Central memory CD8-positive, alpha-beta T cell (primary cell): ENCODE measurements around the gene IL20.

ENCODE experiments used
- ATAC-seq: fragments of 150-1000 bp; cut with Tn5 transposase; replicated peaks from 2 replicates; pipeline ENCODE4 v1.10.0; 2022; ENCODE audit warnings: mild to moderate bottlenecking, moderate FRiP score, moderate number of reproducible peaks; ENCODE audit not compliant: poor library complexity, severe bottlenecking; ENCODE audit errors: extremely low read depth
- DNase-seq, 2 donors: peaks; one replicate each; pipeline ENCODE4 v3.0.0; 2021; ENCODE audit warnings: low spot score in 2 of 2
- H3K27ac Mint-ChIP-seq: one replicate; pipeline ENCODE4 v1.8.0; 2022; ENCODE audit warnings: low read depth, mild to moderate bottlenecking, moderate library complexity, mixed read lengths
- H3K27me3 Mint-ChIP-seq: one replicate; pipeline ENCODE4 v1.8.0; 2022; ENCODE audit warnings: mixed read lengths
- H3K36me3 Mint-ChIP-seq: one replicate; pipeline ENCODE4 v1.8.0; 2022; ENCODE audit warnings: mild to moderate bottlenecking, moderate library complexity, mixed read lengths; ENCODE audit not compliant: insufficient read depth
- H3K4me1 Mint-ChIP-seq: one replicate; pipeline ENCODE4 v1.8.0; 2022; ENCODE audit warnings: mixed read lengths
- H3K4me3 Mint-ChIP-seq: one replicate; pipeline ENCODE4 v1.8.0; 2022; ENCODE audit warnings: mild to moderate bottlenecking, moderate library complexity, mixed read lengths
- H3K9me3 Mint-ChIP-seq: one replicate; pipeline ENCODE4 v1.8.0; 2022; ENCODE audit warnings: mixed read lengths

IL20 gene

GRCh38 chr1:206833106-206833680, 32.2 kb upstream of the IL20 start:
- Mint-ChIP-seq H3K27me3 (no peaks in the 10 kb centered on the region), H3K9me3 (no peaks in the 10 kb centered on the region), H3K27ac (no peak overlapping the region), H3K4me1 (peaks cover 37% of the 10 kb centered on the region), H3K4me3 (no peak overlapping the region), H3K36me3 (peaks cover 1% of the 10 kb centered on the region)
- ATAC-seq: no peak
- DNase-seq: no peak

GRCh38 chr1:206833801-206834200, 31.6 kb upstream of the IL20 start:
- no peak overlapping the region for H3K27ac Mint-ChIP-seq
- H3K4me1 Mint-ChIP-seq: peaks cover 33% of the 10 kb centered on the region
- ATAC-seq (no peak), DNase-seq (no peak)
- no peaks in the 10 kb centered on the region for H3K27me3 Mint-ChIP-seq
- no peaks in the 10 kb centered on the region for H3K9me3 Mint-ChIP-seq
- H3K36me3 Mint-ChIP-seq: peaks cover 1% of the 10 kb centered on the region
- H3K4me3 Mint-ChIP-seq: no peak overlapping the region

GRCh38 chr1:206834217-206834616, 31.2 kb upstream of the IL20 start:
- ATAC-seq: no peak

GRCh38 chr1:206834711-206835110, 30.7 kb upstream of the IL20 start:
- peaks cover 24% of the 10 kb centered on the region for H3K4me1 Mint-ChIP-seq
- no peaks in the 10 kb centered on the region for H3K36me3 Mint-ChIP-seq
- no peak for ATAC-seq
- H3K27ac Mint-ChIP-seq: no peak overlapping the region
- H3K9me3 Mint-ChIP-seq: no peaks in the 10 kb centered on the region
- no peak for DNase-seq
- no peak overlapping the region for H3K4me3 Mint-ChIP-seq
- H3K27me3 Mint-ChIP-seq: no peaks in the 10 kb centered on the region

More at GRCh38 chr1:206834217-206834616, 31.2 kb upstream of the IL20 start:
- Mint-ChIP-seq H3K9me3 (no peaks in the 10 kb centered on the region), H3K27ac (no peak overlapping the region), H3K36me3 (no peaks in the 10 kb centered on the region), H3K27me3 (no peaks in the 10 kb centered on the region), H3K4me1 (peaks cover 29% of the 10 kb centered on the region), H3K4me3 (no peak overlapping the region)
- DNase-seq: no peak

- DNase-seq (no peak), ATAC-seq (no peak)
- H3K27ac Mint-ChIP-seq: no peak overlapping the region
- no peaks in the 10 kb centered on the region for H3K36me3 Mint-ChIP-seq
- no peaks in the 10 kb centered on the region for H3K27me3 Mint-ChIP-seq
- peaks cover 19% of the 10 kb centered on the region for H3K4me1 Mint-ChIP-seq
- H3K4me3 Mint-ChIP-seq: no peak overlapping the region
- H3K9me3 Mint-ChIP-seq: no peaks in the 10 kb centered on the region
These were observed 30.2 kb upstream of the IL20 start for GRCh38 chr1:206835186-206835585.

GRCh38 chr1:206836111-206836510, 29.3 kb upstream of the IL20 start:
- Mint-ChIP-seq H3K4me1 (peaks cover 14% of the 10 kb centered on the region), H3K27ac (no peak overlapping the region), H3K4me3 (no peak overlapping the region), H3K27me3 (no peaks in the 10 kb centered on the region), H3K36me3 (no peaks in the 10 kb centered on the region), H3K9me3 (no peaks in the 10 kb centered on the region)
- no peak for DNase-seq
- no peak for ATAC-seq

GRCh38 chr1:206839006-206839560, 26.3 kb upstream of the IL20 start:
- Mint-ChIP-seq H3K4me1 (no peaks in the 10 kb centered on the region), H3K36me3 (no peaks in the 10 kb centered on the region), H3K27me3 (no peaks in the 10 kb centered on the region), H3K27ac (no peak overlapping the region), H3K4me3 (no peak overlapping the region), H3K9me3 (no peaks in the 10 kb centered on the region)
- no peak for DNase-seq
- no peak for ATAC-seq

GRCh38 chr1:206839857-206840256, 25.6 kb upstream of the IL20 start:
- H3K36me3 Mint-ChIP-seq: no peaks in the 10 kb centered on the region
- no peaks in the 10 kb centered on the region for H3K9me3 Mint-ChIP-seq
- no peaks in the 10 kb centered on the region for H3K4me1 Mint-ChIP-seq
- no peak for DNase-seq
- no peak for ATAC-seq
- no peak overlapping the region for H3K4me3 Mint-ChIP-seq
- no peak overlapping the region for H3K27ac Mint-ChIP-seq
- H3K27me3 Mint-ChIP-seq: no peaks in the 10 kb centered on the region

- ATAC-seq: no peak
- Mint-ChIP-seq H3K9me3 (no peaks in the 10 kb centered on the region), H3K27ac (no peak overlapping the region), H3K4me3 (no peak overlapping the region), H3K36me3 (no peaks in the 10 kb centered on the region), H3K4me1 (no peaks in the 10 kb centered on the region), H3K27me3 (no peaks in the 10 kb centered on the region)
- no peak for DNase-seq
These were observed 23.7 kb upstream of the IL20 start for GRCh38 chr1:206841609-206842323.

GRCh38 chr1:206842854-206843253, 22.6 kb upstream of the IL20 start:
- peaks cover 3% of the 10 kb centered on the region for H3K27me3 Mint-ChIP-seq
- ATAC-seq (no peak), DNase-seq (no peak)
- no peak overlapping the region for H3K27ac Mint-ChIP-seq
- no peak overlapping the region for H3K4me3 Mint-ChIP-seq
- H3K4me1 Mint-ChIP-seq: no peaks in the 10 kb centered on the region
- no peaks in the 10 kb centered on the region for H3K9me3 Mint-ChIP-seq
- no peaks in the 10 kb centered on the region for H3K36me3 Mint-ChIP-seq

GRCh38 chr1:206843626-206844025, 21.8 kb upstream of the IL20 start:
- ATAC-seq: no peak

GRCh38 chr1:206846487-206846886, 18.9 kb upstream of the IL20 start:
- Mint-ChIP-seq H3K27ac (no peak overlapping the region), H3K4me3 (no peak overlapping the region), H3K4me1 (no peaks in the 10 kb centered on the region), H3K36me3 (no peaks in the 10 kb centered on the region), H3K9me3 (no peaks in the 10 kb centered on the region), H3K27me3 (peaks cover 39% of the 10 kb centered on the region)
- DNase-seq (no peak), ATAC-seq (no peak)

More at GRCh38 chr1:206843626-206844025, 21.8 kb upstream of the IL20 start:
- H3K4me3 Mint-ChIP-seq: no peak overlapping the region
- no peaks in the 10 kb centered on the region for H3K9me3 Mint-ChIP-seq
- DNase-seq: no peak
- H3K36me3 Mint-ChIP-seq: no peaks in the 10 kb centered on the region
- H3K27me3 Mint-ChIP-seq: peaks cover 10% of the 10 kb centered on the region
- no peaks in the 10 kb centered on the region for H3K4me1 Mint-ChIP-seq
- peak overlapping the region; percentile 52 for H3K27ac Mint-ChIP-seq

- ATAC-seq: no peak
- Mint-ChIP-seq H3K27ac (no peak overlapping the region), H3K27me3 (peaks cover 40% of the 10 kb centered on the region), H3K9me3 (no peaks in the 10 kb centered on the region), H3K36me3 (no peaks in the 10 kb centered on the region), H3K4me1 (no peaks in the 10 kb centered on the region), H3K4me3 (no peak overlapping the region)
- DNase-seq: no peak
These were observed 18.0 kb upstream of the IL20 start for GRCh38 chr1:206847337-206847834.
